IMR-90 (cell line): Measurements from ENCODE around the gene CDHR1. TPM values are rescaled to one million over a fixed set of nuclear protein-coding genes. Genes with fewer than 3 reads are reported as not detected.

Source experiments
- ATAC-seq: fragments of 200-7000 bp; cut with Tn5 transposase; 2 replicates; pipeline ENCODE4 v1.9.1; 2020; ENCODE audit warnings: low read depth, mild to moderate bottlenecking, moderate library complexity
- BruUV-seq: library from RNA; stranded (reverse); fragments of 400-500 nt; replicated peaks from 2 replicates; lab custom pipeline; 2021; lab: Mats Ljungman, UMichigan
- CTCF ChIA-PET: fragments of 300-600 bp; formaldehyde crosslinking; extraction: SDS; loops from one replicate; lab custom pipeline; 2021; ENCODE audit warnings: antibody characterized with exemption; lab: Yijun Ruan, JAX
- POLR2A ChIA-PET: fragments of 300-600 bp; sonication (Branson Sonifier 250); formaldehyde crosslinking; loops from one replicate; lab custom pipeline; 2022; ENCODE audit warnings: antibody characterized with exemption; ENCODE audit not compliant: unreplicated experiment; lab: Charles Lee
- DNase-seq: peaks from one replicate; pipeline ENCODE4 v3.0.0; 2013
- H2AFZ ChIP-seq: replicated peaks from 2 replicates; pipeline ENCODE3; 2013; ENCODE audit warnings: low read length, mild to moderate bottlenecking; ENCODE audit not compliant: poor library complexity
- H2AK5ac ChIP-seq: 2 replicates; pipeline ENCODE4 v1.6.1; 2013; ENCODE audit warnings: low read depth, low read length, inconsistent platforms
- H2AK9ac ChIP-seq: replicated peaks from 2 replicates; pipeline ENCODE3; 2013; ENCODE audit warnings: mild to moderate bottlenecking, low read depth, low read length, moderate library complexity; ENCODE audit not compliant: poor library complexity
- H2BK120ac ChIP-seq: 2 replicates; pipeline ENCODE4 v1.6.1; 2013; ENCODE audit warnings: low read depth, low read length, inconsistent platforms
- H2BK15ac ChIP-seq: 3 replicates; pipeline ENCODE4 v1.6.1; 2013; ENCODE audit warnings: low read depth, low read length, inconsistent platforms
- H2BK20ac ChIP-seq: 2 replicates; pipeline ENCODE4 v1.6.1; 2013; ENCODE audit warnings: low read depth, mild to moderate bottlenecking, inconsistent platforms, low read length, moderate library complexity
- H2BK5ac ChIP-seq: 2 replicates; pipeline ENCODE4 v1.6.1; 2013; ENCODE audit warnings: mild to moderate bottlenecking, low read depth, low read length, inconsistent platforms; ENCODE audit not compliant: poor library complexity, severe bottlenecking
- H3K14ac ChIP-seq: replicated peaks from 2 replicates; pipeline ENCODE4 v1.6.1; 2013; ENCODE audit warnings: low read depth, low read length, inconsistent platforms
- H3K18ac ChIP-seq: 2 replicates; pipeline ENCODE4 v1.6.1; 2013; ENCODE audit warnings: low read depth, low read length, control low read depth
- H3K23ac ChIP-seq: 2 replicates; pipeline ENCODE4 v1.6.1; 2013; ENCODE audit warnings: low read depth, low read length, inconsistent platforms
- H3K27ac ChIP-seq: 2 replicates; pipeline ENCODE4 v1.5.1; 2013; ENCODE audit warnings: mild to moderate bottlenecking, control low read depth, low read length; ENCODE audit not compliant: insufficient read depth
- H3K27me3 ChIP-seq: 2 replicates; pipeline ENCODE4 v1.6.1; 2013; ENCODE audit warnings: low read length; ENCODE audit not compliant: control insufficient read depth, insufficient read depth
- H3K36me3 ChIP-seq: 2 replicates; pipeline ENCODE4 v1.6.1; 2013; ENCODE audit warnings: low read length, mixed read lengths; ENCODE audit not compliant: control insufficient read depth, insufficient read depth
- H3K4ac ChIP-seq: 2 replicates; pipeline ENCODE4 v1.6.1; 2013; ENCODE audit warnings: low read depth, low read length, inconsistent platforms
- H3K4me1 ChIP-seq: 2 replicates; pipeline ENCODE4 v1.6.1; 2013; ENCODE audit warnings: low read length, mixed read lengths; ENCODE audit not compliant: control insufficient read depth, insufficient read depth
- H3K4me2 ChIP-seq: 2 replicates; pipeline ENCODE4 v1.6.1; 2013; ENCODE audit warnings: low read depth, mild to moderate bottlenecking, control low read depth, low read length, moderate library complexity
- H3K4me3 ChIP-seq: 2 replicates; pipeline ENCODE4 v1.5.1; 2013; ENCODE audit warnings: low read depth, mild to moderate bottlenecking, control low read depth, low read length, moderate library complexity; ENCODE audit not compliant: insufficient read depth
- H3K56ac ChIP-seq: 2 replicates; pipeline ENCODE4 v1.6.1; 2013; ENCODE audit warnings: low read length, inconsistent platforms; ENCODE audit not compliant: insufficient read depth; ENCODE audit errors: extremely low read depth
- H3K79me1 ChIP-seq, 2 experiments: 2 replicates each; pipeline ENCODE4 v1.6.1; 2013; ENCODE audit warnings: low read length in 2 of 2, inconsistent platforms in 1 of 2, low read depth in 1 of 2
- H3K9ac ChIP-seq: 2 replicates; pipeline ENCODE4 v1.6.1; 2013; ENCODE audit warnings: low read depth, low read length, control low read depth
- H3K9me1 ChIP-seq: 2 replicates; pipeline ENCODE4 v1.6.1; 2013; ENCODE audit warnings: low read length, inconsistent platforms; ENCODE audit not compliant: insufficient read depth
- H3K9me3 ChIP-seq: 2 replicates; pipeline ENCODE4 v1.6.1; 2013; ENCODE audit warnings: low read length; ENCODE audit not compliant: control insufficient read depth, insufficient read depth
- H4K20me1 ChIP-seq: 2 replicates; pipeline ENCODE4 v1.6.1; 2013; ENCODE audit warnings: low read length, inconsistent platforms; ENCODE audit not compliant: insufficient read depth
- H4K5ac ChIP-seq: 2 replicates; pipeline ENCODE4 v1.6.1; 2013; ENCODE audit warnings: mild to moderate bottlenecking, low read depth, low read length, control low read depth
- H4K8ac ChIP-seq, 2 experiments: 2 replicates each; pipeline ENCODE4 v1.6.1; 2013; ENCODE audit warnings: low read depth in 2 of 2, low read length in 2 of 2, control low read depth in 1 of 2, inconsistent platforms in 1 of 2
- H4K91ac ChIP-seq: 2 replicates; pipeline ENCODE4 v1.6.1; 2013; ENCODE audit warnings: low read depth, low read length, inconsistent platforms; ENCODE audit not compliant: insufficient read depth
- BHLHE40 ChIP-seq: fragments of 150-350 bp; IDR thresholded peaks from 2 replicates; pipeline ENCODE4 v1.6.1; 2016; ENCODE audit warnings: mild to moderate bottlenecking, low read depth, low read length
- CEBPB ChIP-seq: IDR thresholded peaks from 2 replicates; pipeline ENCODE4 v1.6.1; 2012; ENCODE audit warnings: low read depth, low read length, improper control_type of control experiment
- CHD1 ChIP-seq: IDR thresholded peaks from 2 replicates; pipeline ENCODE4 v1.6.1; 2012; ENCODE audit warnings: low read depth, low read length, improper control_type of control experiment
- FOS ChIP-seq: fragments of 150-350 bp; IDR thresholded peaks from 2 replicates; pipeline ENCODE4 v1.6.1; 2016; ENCODE audit warnings: low read depth, low read length
- MAFK ChIP-seq: IDR thresholded peaks from 2 replicates; pipeline ENCODE4 v1.6.1; 2012; ENCODE audit warnings: low read depth, low read length, improper control_type of control experiment
- MAZ ChIP-seq: IDR thresholded peaks from 2 replicates; pipeline ENCODE4 v1.6.1; 2012; ENCODE audit warnings: low read depth, mild to moderate bottlenecking, low read length, improper control_type of control experiment, moderate library complexity, borderline replicate concordance
- NFE2L2 ChIP-seq: fragments of 150-350 bp; IDR thresholded peaks from 2 replicates; pipeline ENCODE4 v1.6.1; 2016; ENCODE audit warnings: low read depth, mild to moderate bottlenecking, low read length
- POLR2A ChIP-seq: IDR thresholded peaks from 2 replicates; pipeline ENCODE4 v1.6.1; 2012; ENCODE audit warnings: mild to moderate bottlenecking, low read depth, low read length
- RAD21 ChIP-seq: IDR thresholded peaks from 2 replicates; pipeline ENCODE4 v1.6.1; 2012; ENCODE audit warnings: low read length, improper control_type of control experiment
- RCOR1 ChIP-seq: IDR thresholded peaks from 2 replicates; pipeline ENCODE4 v1.6.1; 2012; ENCODE audit warnings: mild to moderate bottlenecking, low read length, improper control_type of control experiment; ENCODE audit not compliant: insufficient replicate concordance
- RFX5 ChIP-seq: IDR thresholded peaks from 2 replicates; pipeline ENCODE4 v1.8.0; 2012; ENCODE audit warnings: low read depth, mild to moderate bottlenecking, low read length, moderate library complexity
- WGBS, 2 experiments: methylation state at CpG; one replicate each; pipeline versions ENCODE4 v1.1.5 to v1.1.7; 2013; ENCODE audit warnings: missing lambda C conversion rate in 2 of 2; ENCODE audit not compliant: insufficient read length in 1 of 2; ENCODE audit errors: extremely low coverage in 2 of 2; 5-methylcytosine and 5-hydroxymethylcytosine counted together
- dilution Hi-C: fragments of 300-500 bp; cut with HindIII; formaldehyde crosslinking; loops from one replicate; pipeline ENCODE4 v1.14.3; 2018; ENCODE audit warnings: low sequenced_read_pairs; ENCODE audit not compliant: unreplicated experiment
- in situ Hi-C: fragments of 300-500 bp; cut with MboI; formaldehyde crosslinking; loops from 3 replicates; pipeline ENCODE4 v1.14.3; 2019; ENCODE audit warnings: low sequenced_read_pairs, inconsistent platforms, mixed read lengths
- intact Hi-C: fragments of 100-400 bp; cut with micrococcal nuclease; formaldehyde crosslinking; loops from 2 replicates; pipeline ENCODE4 v1.10.0; 2022
- polyA plus RNA-seq, 3 experiments: library from polyadenylated mRNA; depleted of rRNA; stranded (reverse); fragments of >200 nt; gene quantifications; 2 replicates each; pipeline ENCODE4 v1.2.3, GENCODE V29; 2012; ENCODE audit warnings: low replicate concordance in 1 of 3
- total RNA-seq: library from RNA; depleted of rRNA; stranded (reverse); fragments of >200 nt; gene quantifications from 2 replicates; pipeline ENCODE4 v1.2.3, GENCODE V29; 2012
- TF ChIP-seq, protein P1 (sequence below): conservative IDR thresholded peaks from 2 replicates; pipeline ENCODE4 v1.5.1; 2012; ENCODE audit warnings: mild to moderate bottlenecking, low read depth, low read length, improper control_type of control experiment
- TF ChIP-seq, protein P2 (sequence below): fragments of 150-350 bp; IDR thresholded peaks from 2 replicates; pipeline ENCODE4 v1.6.1; 2017; ENCODE audit warnings: mild to moderate bottlenecking, antibody characterized with exemption, low read length, low read depth
- TF ChIP-seq, protein P3 (sequence below): fragments of 150-350 bp; IDR thresholded peaks from 2 replicates; pipeline ENCODE4 v1.6.1; 2016; ENCODE audit warnings: low read depth, mild to moderate bottlenecking, low read length, moderate library complexity, borderline replicate concordance

Gene CDHR1
- total and polyA plus RNA-seq, 2 of the 4 experiments (the other 2 are of a cell fraction) = not detected

DNA sequence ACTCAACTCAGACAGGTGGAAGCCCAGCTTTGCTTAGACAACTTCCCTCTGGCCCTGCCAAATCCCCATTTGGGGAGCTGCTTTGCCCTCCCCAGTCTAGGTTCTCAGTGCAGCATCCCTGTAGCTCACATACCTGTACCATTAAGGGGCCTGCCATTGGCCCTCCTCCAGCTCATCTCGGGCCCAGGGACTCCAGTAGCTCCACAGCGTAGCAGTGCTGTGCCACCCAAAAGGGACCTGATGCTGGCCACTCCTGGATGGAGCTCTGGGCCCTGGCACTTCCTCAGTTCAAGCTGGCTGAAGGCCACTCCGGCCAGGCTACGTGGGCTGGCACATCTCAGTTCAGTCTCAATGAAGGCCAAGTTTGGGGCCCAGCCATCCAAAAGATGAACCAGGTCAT, 39.6 kb downstream of the CDHR1 start:
- POLR2A ChIA-PET = no interaction called here
- Histone ChIP-seq H3K23ac (no peak overlapping the region), H3K18ac (no peak overlapping the region), H3K9ac (no peak overlapping the region), H2BK15ac (no peak overlapping the region), H2AK5ac (no peak overlapping the region), H4K91ac (no peak overlapping the region), H3K9me1 (no peaks in the 10 kb centered on the region), H4K8ac (no peak overlapping the region), H3K4ac (no peak overlapping the region), H3K4me3 (no peak overlapping the region), H2BK120ac (no peak overlapping the region), H2AK9ac (no peak overlapping the region), H3K4me1 (no peaks in the 10 kb centered on the region), H3K27me3 (peaks cover 11% of the 10 kb centered on the region; the same call in 1 of the 2 replicates), H2BK20ac (no peak overlapping the region), H3K36me3 (no peaks in the 10 kb centered on the region), H3K14ac (no peak overlapping the region), H3K9me3 (no peaks in the 10 kb centered on the region), H3K4me2 (no peak overlapping the region), H3K56ac (no peak overlapping the region), H4K20me1 (no peaks in the 10 kb centered on the region; the same call in 1 of the 2 replicates), H2AFZ (no peak overlapping the region), H2BK5ac (no peak overlapping the region), H4K5ac (no peak overlapping the region), H3K27ac (no peak overlapping the region), H3K79me1 (no peaks in the 10 kb centered on the region)
- WGBS, 2 experiments = 60% methylated on average over 2 of the region's 4 CpGs; no CpG with 5 or more reads in 1 of the 2 experiments
- no TSS peak for BruUV-seq
- dilution Hi-C loops (no loop called here), intact Hi-C loops (no loop called here), in situ Hi-C loops (no loop called here)
- CTCF ChIA-PET = interaction anchor here (0.6 kb wide), 1 partner anchor 86 kb away, joined by 6 read pairs; no protein-coding TSS in a partner anchor
- DNase-seq (no peak), ATAC-seq (no peak)
- TF ChIP-seq MAZ (no peak), POLR2A (no peak), RFX5 (no peak), RAD21 (no peak), CEBPB (no peak), FOS (no peak), NFE2L2 (no peak), CHD1 (no peak), MAFK (no peak), RCOR1 (no peak), BHLHE40 (no peak)
- TF ChIP-seq, protein P1, sequence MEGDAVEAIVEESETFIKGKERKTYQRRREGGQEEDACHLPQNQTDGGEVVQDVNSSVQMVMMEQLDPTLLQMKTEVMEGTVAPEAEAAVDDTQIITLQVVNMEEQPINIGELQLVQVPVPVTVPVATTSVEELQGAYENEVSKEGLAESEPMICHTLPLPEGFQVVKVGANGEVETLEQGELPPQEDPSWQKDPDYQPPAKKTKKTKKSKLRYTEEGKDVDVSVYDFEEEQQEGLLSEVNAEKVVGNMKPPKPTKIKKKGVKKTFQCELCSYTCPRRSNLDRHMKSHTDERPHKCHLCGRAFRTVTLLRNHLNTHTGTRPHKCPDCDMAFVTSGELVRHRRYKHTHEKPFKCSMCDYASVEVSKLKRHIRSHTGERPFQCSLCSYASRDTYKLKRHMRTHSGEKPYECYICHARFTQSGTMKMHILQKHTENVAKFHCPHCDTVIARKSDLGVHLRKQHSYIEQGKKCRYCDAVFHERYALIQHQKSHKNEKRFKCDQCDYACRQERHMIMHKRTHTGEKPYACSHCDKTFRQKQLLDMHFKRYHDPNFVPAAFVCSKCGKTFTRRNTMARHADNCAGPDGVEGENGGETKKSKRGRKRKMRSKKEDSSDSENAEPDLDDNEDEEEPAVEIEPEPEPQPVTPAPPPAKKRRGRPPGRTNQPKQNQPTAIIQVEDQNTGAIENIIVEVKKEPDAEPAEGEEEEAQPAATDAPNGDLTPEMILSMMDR = no peak
- TF ChIP-seq, protein P2, sequence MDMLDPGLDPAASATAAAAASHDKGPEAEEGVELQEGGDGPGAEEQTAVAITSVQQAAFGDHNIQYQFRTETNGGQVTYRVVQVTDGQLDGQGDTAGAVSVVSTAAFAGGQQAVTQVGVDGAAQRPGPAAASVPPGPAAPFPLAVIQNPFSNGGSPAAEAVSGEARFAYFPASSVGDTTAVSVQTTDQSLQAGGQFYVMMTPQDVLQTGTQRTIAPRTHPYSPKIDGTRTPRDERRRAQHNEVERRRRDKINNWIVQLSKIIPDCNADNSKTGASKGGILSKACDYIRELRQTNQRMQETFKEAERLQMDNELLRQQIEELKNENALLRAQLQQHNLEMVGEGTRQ = no peak
- TF ChIP-seq, protein P3, sequence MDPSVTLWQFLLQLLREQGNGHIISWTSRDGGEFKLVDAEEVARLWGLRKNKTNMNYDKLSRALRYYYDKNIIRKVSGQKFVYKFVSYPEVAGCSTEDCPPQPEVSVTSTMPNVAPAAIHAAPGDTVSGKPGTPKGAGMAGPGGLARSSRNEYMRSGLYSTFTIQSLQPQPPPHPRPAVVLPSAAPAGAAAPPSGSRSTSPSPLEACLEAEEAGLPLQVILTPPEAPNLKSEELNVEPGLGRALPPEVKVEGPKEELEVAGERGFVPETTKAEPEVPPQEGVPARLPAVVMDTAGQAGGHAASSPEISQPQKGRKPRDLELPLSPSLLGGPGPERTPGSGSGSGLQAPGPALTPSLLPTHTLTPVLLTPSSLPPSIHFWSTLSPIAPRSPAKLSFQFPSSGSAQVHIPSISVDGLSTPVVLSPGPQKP = no peak
